Measurements from ENCODE around the gene AXDND1.

DNA sequence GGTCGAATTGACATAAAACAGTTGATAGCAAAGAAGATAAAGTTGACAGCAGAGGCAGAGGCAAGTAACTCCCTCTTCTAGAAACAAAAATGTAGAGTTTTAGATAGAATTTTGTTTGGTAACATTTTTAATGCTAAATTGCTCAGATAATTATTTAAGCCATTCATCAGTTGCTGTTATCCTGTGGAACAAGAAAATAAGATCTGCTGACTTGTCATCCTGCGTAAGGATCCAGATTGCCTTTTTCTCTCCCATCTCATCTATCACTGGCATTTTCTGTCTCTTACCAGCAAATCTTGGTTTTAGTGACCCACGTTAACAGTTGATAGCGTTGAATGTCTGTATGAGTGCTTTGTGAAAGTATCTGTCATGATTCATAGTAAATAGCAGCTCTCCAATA is 42.3 kb upstream of the AXDND1 start:
- TF ChIP-seq CTCF (IDR thresholded peaks at IDR 0.05; ENCODE audit: insufficient read depth, low read depth, low read length) (no peak), EZH2 (IDR thresholded peaks at IDR 0.05; ENCODE audit: insufficient read depth, low read length) (no peak)

Measured in astrocyte (in vitro differentiated cells and primary cell).